ENCODE data around the gene SERGEF. TPM values are rescaled to one million over a fixed set of nuclear protein-coding genes. Genes with fewer than 3 reads are reported as not detected.

The SERGEF gene
- total RNA-seq, 2 donors from 2014 or later: 20.8 to 28.7 TPM

DNA sequence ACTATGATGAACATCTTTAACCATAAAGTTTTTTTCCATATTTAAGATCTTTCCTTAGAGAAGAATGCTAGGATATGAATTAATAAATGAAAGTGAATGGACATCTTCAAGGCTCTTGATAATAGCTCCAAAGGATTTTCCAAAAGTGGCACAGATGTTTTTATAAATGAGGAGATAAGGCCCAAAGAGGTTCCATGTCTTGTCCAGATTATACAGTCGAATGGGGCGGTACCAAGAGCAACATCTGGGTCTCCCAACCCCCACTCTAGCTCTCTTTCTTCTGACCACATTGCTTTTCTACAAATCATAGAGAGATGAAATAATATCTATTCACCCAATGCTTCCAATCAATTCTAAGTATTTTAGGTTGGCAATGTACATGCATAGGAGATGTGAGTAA is 164.1 kb downstream of the SERGEF start:
- H3K27ac ChIP-seq: no peak overlapping the region
- no peak for ATAC-seq
- no peaks in the 10 kb centered on the region for H3K9me3 ChIP-seq
- TF ChIP-seq POLR2A (IDR thresholded peaks at IDR 0.05): no peak
- TF ChIP-seq, protein P1, sequence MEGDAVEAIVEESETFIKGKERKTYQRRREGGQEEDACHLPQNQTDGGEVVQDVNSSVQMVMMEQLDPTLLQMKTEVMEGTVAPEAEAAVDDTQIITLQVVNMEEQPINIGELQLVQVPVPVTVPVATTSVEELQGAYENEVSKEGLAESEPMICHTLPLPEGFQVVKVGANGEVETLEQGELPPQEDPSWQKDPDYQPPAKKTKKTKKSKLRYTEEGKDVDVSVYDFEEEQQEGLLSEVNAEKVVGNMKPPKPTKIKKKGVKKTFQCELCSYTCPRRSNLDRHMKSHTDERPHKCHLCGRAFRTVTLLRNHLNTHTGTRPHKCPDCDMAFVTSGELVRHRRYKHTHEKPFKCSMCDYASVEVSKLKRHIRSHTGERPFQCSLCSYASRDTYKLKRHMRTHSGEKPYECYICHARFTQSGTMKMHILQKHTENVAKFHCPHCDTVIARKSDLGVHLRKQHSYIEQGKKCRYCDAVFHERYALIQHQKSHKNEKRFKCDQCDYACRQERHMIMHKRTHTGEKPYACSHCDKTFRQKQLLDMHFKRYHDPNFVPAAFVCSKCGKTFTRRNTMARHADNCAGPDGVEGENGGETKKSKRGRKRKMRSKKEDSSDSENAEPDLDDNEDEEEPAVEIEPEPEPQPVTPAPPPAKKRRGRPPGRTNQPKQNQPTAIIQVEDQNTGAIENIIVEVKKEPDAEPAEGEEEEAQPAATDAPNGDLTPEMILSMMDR (IDR thresholded peaks at IDR 0.05): no peak
- intact Hi-C loops (cut with DNase I): no loop called here
- peaks cover 6% of the 10 kb centered on the region for H3K4me1 ChIP-seq
- H3K27me3 ChIP-seq: no peaks in the 10 kb centered on the region
- no peak for DNase-seq
- 95 to 97% methylated on average over 2 of the region's 2 CpGs for WGBS, 2 donors
- H3K36me3 ChIP-seq (replicated peaks in 1 of 2; ENCODE audit: insufficient read depth in 1 of 2, low read depth in 2 of 2): no peaks in the 10 kb centered on the region
- H3K4me3 ChIP-seq: no peak overlapping the region

DNA sequence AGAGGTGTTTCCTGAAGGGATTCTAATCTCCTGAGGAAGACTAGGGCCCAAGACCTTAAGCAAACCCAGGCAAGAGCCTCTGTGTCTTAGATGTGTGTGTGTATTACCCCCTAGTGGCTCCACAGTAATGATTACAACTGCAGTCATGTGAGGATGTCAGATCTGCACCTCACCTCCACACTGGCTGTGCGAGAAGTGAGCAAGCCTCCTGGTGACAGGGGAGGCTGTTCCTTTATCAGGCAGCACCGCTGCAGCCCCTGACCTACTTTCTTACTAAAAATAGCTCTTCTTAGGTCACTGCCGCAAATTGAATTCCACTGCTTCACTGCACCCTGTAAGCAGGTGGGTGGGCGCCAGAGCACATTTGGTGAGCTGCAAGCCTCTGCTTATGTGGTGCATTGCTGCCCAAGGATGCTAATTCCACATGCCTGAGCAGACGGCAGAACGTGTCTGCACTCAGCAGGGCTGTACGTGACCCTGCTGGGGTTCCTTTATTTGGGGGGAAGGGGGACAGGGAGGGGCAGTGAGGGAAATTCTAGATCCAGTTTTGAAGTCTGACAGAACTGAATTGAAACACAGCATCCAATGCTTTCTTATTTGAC is 165.9 kb downstream of the SERGEF start:
- Histone ChIP-seq H3K27me3 (no peaks in the 10 kb centered on the region), H3K4me3 (no peak overlapping the region), H3K27ac (no peak overlapping the region), H3K4me1 (no peaks in the 10 kb centered on the region), H3K36me3 (replicated peaks in 1 of 2; ENCODE audit: insufficient read depth in 1 of 2, low read depth in 2 of 2) (no peaks in the 10 kb centered on the region), H3K9me3 (no peaks in the 10 kb centered on the region)
- intact Hi-C loops (cut with DNase I): no loop called here
- 77 to 78% methylated on average over 7 of the region's 7 CpGs for WGBS, 2 donors
- no peak for ATAC-seq
- no peak for DNase-seq
- no peak for TF ChIP-seq POLR2A (IDR thresholded peaks at IDR 0.05)
- TF ChIP-seq, protein P1 (IDR thresholded peaks at IDR 0.05): no peak

DNA sequence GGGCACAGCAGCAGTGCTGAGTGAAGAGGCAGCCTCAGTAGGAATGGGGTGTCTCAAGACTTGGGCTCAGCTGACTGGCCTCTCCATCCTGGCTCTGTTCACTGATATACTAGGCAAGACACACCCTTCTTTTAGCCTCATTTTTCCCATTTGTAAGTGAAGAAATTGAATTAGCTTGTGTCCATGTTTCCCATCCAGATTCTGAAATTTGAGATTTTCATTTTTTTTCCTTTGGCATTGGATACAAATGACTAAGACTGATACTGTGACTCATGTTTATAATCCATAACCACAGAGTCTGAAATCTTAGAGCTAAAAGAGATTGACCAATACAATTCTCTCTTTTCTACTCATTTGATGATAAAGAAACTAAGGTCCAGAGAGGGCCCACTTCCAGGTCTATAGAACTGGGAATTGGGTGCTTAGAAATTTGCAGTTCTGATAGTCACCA is 167.4 kb downstream of the SERGEF start:
- no peak overlapping the region for H3K27ac ChIP-seq
- intact Hi-C loops (cut with DNase I): no loop called here
- no peak for TF ChIP-seq POLR2A (IDR thresholded peaks at IDR 0.05)
- TF ChIP-seq, protein P1 (IDR thresholded peaks at IDR 0.05): no peak
- no peak for ATAC-seq
- H3K4me1 ChIP-seq: no peaks in the 10 kb centered on the region
- DNase-seq: no peak
- H3K4me3 ChIP-seq: no peak overlapping the region
- no peaks in the 10 kb centered on the region for H3K27me3 ChIP-seq
- H3K9me3 ChIP-seq: no peaks in the 10 kb centered on the region
- no peaks in the 10 kb centered on the region for H3K36me3 ChIP-seq (replicated peaks in 1 of 2; ENCODE audit: insufficient read depth in 1 of 2, low read depth in 2 of 2)

DNA sequence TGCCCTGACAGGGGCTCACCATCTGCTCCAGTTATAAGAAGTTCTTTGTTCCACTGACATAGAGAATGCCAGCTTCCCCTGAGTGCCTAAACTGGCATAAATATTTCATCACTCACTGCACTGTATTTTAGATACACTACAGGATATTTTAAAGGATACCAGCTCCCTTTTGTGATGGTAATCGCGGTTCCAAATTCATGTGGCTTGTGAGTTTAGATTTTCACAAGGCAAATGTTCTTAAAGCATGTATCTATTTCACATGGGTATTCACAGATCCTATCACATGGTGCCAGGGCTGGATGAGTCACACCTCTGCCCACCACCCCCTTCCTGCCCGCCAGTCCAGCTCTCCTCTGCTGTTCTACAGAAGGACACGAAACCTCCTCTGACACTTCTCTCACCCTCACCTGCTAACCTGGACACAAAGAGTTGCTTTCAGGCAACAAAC is 172.7 kb downstream of the SERGEF start:
- Histone ChIP-seq H3K9me3 (no peaks in the 10 kb centered on the region), H3K27ac (no peak overlapping the region), H3K4me1 (no peaks in the 10 kb centered on the region), H3K36me3 (replicated peaks in 1 of 2; ENCODE audit: insufficient read depth in 1 of 2, low read depth in 2 of 2) (no peaks in the 10 kb centered on the region), H3K4me3 (no peak overlapping the region), H3K27me3 (no peaks in the 10 kb centered on the region)
- 88 to 97% methylated on average over 4 of the region's 4 CpGs for WGBS, 2 donors
- TF ChIP-seq POLR2A (IDR thresholded peaks at IDR 0.05): no peak
- TF ChIP-seq, protein P1 (IDR thresholded peaks at IDR 0.05): no peak
- no peak for DNase-seq
- intact Hi-C loops (cut with DNase I): no loop called here
- no peak for ATAC-seq

DNA sequence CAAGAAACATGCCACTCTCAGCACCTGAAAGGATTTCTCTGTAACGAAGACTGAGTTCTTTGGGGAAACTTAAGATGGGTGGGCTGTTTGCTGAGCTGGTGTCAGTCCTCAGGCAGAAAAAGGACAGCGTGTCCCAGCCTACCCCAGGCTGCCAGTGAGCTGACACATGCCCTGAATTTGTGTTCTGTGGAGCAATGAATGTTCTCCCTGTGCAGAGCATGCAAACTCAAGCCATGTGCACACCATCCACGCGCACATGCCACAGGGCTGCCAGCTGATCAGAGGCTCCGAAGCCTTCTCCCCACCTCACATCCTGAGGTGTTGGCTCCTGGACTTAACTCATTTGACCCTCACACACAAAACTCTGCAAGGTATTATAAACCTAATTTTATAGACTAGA is 173.4 kb downstream of the SERGEF start:
- no peak overlapping the region for H3K4me3 ChIP-seq
- no peaks in the 10 kb centered on the region for H3K4me1 ChIP-seq
- intact Hi-C loops (cut with DNase I): no loop called here
- H3K36me3 ChIP-seq (replicated peaks in 1 of 2; ENCODE audit: insufficient read depth in 1 of 2, low read depth in 2 of 2): no peaks in the 10 kb centered on the region
- DNase-seq (no peak), ATAC-seq (no peak)
- H3K27me3 ChIP-seq: no peaks in the 10 kb centered on the region
- no peak overlapping the region for H3K27ac ChIP-seq
- TF ChIP-seq, protein P1 (IDR thresholded peaks at IDR 0.05): no peak
- no peak for TF ChIP-seq POLR2A (IDR thresholded peaks at IDR 0.05)
- 83 to 93% methylated on average over 5 of the region's 5 CpGs for WGBS, 2 donors
- H3K9me3 ChIP-seq: no peaks in the 10 kb centered on the region

Measured in body of pancreas (tissue), 4 donors.